D721Med (cell line): ENCODE data around the gene SNX14.

Experiments
- DNase-seq: peaks from one replicate; pipeline ENCODE4 v3.0.0; 2011; ENCODE audit warnings: low spot score; ENCODE audit not compliant: insufficient read length
- FAIRE-seq: peaks from 2 replicates; lab custom pipeline; 2011; peaks lifted over from hg19 to GRCh38; lab: Jason Lieb, UNC
- CTCF ChIP-seq: IDR thresholded peaks from 2 replicates; pipeline ENCODE4 v1.5.1; 2012; ENCODE audit warnings: mild to moderate bottlenecking, control low read depth; ENCODE audit not compliant: insufficient read depth; ENCODE audit errors: missing control alignments

The SNX14 gene, protein sequence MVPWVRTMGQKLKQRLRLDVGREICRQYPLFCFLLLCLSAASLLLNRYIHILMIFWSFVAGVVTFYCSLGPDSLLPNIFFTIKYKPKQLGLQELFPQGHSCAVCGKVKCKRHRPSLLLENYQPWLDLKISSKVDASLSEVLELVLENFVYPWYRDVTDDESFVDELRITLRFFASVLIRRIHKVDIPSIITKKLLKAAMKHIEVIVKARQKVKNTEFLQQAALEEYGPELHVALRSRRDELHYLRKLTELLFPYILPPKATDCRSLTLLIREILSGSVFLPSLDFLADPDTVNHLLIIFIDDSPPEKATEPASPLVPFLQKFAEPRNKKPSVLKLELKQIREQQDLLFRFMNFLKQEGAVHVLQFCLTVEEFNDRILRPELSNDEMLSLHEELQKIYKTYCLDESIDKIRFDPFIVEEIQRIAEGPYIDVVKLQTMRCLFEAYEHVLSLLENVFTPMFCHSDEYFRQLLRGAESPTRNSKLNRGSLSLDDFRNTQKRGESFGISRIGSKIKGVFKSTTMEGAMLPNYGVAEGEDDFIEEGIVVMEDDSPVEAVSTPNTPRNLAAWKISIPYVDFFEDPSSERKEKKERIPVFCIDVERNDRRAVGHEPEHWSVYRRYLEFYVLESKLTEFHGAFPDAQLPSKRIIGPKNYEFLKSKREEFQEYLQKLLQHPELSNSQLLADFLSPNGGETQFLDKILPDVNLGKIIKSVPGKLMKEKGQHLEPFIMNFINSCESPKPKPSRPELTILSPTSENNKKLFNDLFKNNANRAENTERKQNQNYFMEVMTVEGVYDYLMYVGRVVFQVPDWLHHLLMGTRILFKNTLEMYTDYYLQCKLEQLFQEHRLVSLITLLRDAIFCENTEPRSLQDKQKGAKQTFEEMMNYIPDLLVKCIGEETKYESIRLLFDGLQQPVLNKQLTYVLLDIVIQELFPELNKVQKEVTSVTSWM

DNA sequence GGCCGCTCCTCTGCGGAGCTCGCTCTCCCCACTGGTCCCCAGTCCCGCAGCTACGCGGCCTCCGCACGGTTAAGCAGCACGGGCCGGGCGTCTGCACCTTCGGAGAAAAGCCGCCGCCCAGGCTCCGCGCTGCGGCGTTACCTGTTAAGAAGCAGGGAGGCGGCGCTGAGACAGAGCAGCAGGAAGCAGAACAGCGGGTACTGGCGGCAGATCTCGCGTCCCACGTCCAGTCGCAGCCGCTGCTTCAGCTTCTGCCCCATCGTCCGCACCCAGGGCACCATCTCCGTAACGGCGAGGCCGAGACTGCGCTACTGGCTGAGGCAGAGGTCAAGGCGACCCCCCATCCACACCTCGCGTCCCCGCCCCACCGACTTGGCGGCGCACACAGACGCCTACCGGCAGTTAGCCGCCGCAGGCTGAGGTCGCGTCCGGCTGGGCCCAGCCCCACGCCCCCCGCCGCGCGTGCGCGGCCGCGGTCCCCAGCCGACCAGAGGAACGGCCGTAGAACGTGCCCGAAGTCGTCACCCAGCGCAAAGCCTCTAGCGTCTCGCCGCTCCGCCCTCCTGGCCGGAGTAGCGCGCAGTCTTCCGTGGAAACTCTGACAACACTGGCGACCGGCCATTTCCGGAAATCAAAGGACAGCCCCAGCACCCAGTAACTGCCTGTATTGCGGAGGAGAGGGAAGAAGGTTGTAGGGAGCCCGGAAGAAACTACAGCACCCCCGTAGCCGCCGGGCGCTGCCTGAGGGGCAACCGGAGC, at the start of gene SNX14:
SNX14 (minus strand) TSS at position 421 of the 759 bp plus-strand sequence; CDS start at position 281, 140 bp downstream.
- no peak for TF ChIP-seq CTCF
- DNase-seq: peak; percentile 47
- FAIRE-seq: no peak

DNA sequence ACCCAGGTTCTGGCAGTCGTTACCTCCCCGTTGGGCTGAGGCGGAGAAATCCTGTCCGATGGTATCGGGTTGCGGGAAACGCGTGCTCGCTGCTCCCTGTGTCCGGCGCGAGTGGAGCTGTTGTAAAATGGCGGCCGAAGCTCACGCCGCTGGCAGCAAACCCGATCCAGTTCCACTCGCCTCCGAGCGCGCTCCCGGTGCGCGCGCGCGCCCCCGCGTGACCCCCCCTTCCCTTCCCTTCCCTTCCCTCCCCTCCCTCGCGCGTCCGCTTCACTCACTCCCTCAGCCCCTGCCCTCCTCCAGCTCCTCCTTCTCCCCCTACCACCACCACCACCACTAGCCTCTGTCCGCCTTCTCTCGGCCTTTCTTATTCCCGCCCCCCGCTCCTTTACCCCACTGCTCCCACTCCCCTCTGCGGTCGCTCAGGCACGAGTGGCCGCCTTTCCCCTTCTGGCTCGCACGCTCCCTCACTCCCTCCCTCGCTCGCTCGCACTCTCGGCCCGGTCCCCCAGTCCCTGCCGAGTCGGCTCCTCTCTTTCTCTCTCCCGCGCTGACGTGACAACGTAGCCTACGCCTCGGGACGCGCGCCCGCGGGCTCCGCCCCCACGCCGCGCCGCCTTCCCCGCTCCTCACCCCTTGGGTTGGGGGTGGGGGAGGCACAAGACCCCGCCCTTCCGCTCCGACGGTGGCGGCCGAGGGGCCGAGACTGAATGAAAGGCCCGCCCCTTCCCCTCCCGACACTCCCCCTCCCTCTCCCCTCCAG, 49.3 kb upstream of the SNX14 start, which contains the start of gene SYNCRIP:
SYNCRIP (minus strand) TSS at position 113 of the 763 bp plus-strand sequence. CDS start 1,447 bp downstream, outside the sequence.
- TF ChIP-seq CTCF: no peak
- FAIRE-seq (no peak), DNase-seq (no peak)

DNA sequence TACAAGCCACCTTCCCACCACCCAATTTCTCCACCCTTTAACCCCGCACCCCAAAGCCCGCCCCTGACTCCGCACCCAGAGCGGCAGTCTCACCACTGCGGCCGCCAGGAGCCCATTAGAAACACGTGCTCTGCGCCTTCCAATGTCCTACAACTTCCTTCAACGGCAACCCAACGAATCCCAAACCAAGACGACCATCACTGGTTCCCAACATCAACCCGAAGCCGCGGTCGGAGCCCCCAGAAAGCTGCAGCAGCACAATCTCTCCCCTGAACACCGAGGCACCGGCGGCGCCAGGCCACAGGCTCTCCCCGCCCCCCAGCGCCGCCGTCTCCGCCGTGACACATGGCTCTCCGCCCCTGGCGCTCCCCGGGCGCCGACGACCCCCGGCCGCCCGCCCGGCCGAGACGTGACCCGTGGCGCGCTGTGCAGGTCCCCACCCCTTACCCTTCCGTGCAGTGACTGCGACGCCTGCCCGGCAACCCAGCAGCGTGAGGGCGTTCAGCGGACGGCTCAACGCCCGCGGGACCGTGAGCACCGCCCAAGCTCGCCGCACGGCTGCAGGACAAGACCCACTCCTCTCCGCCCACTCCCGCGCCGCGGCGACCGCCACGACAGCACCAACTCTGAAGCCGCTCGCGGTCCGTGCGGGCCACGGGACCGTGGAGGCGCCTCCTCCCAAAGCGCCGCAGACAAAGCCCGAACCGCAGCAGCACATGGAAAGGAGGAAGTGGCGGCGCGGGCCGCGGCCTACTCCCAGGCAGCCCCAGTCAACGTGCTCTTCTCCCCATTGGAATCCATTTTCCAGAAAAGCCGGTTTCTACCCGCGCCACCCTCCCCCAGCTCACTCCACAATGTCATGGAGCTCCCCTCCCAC, 48.5 kb upstream of the SNX14 start:
- no peak for DNase-seq

GRCh38 chr6:85641522-85641896, 47.9 kb upstream of the SNX14 start:
- FAIRE-seq (no peak), DNase-seq (no peak)
- no peak for TF ChIP-seq CTCF

More for the DNA sequence above, 48.5 kb upstream of the SNX14 start:
- FAIRE-seq: no peak
- no peak for TF ChIP-seq CTCF

GRCh38 chr6:85640821-85641220, 47.2 kb upstream of the SNX14 start:
- no peak for TF ChIP-seq CTCF
- no peak for DNase-seq
- FAIRE-seq: no peak
